OCI-LY3 (cell line): ENCODE results near the gene CALML4.

Source experiments
- H2AFZ ChIP-seq: fragments of 200-600, 300-600 bp; shearing (Covaris generic); 2 replicates; pipeline ENCODE4 v1.6.0; 2014; ENCODE audit warnings: antibody characterized with exemption, low read depth, low read length
- H3K27ac ChIP-seq: fragments of 200-600, 300-600 bp; sonication (generic); 2 replicates; pipeline ENCODE4 v1.5.1; 2014; ENCODE audit warnings: mild to moderate bottlenecking, low read length, moderate library complexity, mixed read lengths
- H3K27me3 ChIP-seq: fragments of 200-600, 300-600 bp; sonication (generic); 2 replicates; pipeline ENCODE4 v1.6.1; 2014; ENCODE audit warnings: low read depth, low read length, mixed read lengths
- H3K36me3 ChIP-seq: fragments of 200-600, 300-600 bp; sonication (generic); replicated peaks from 2 replicates; pipeline ENCODE3; 2014; ENCODE audit warnings: low read depth, low read length, mixed read lengths
- H3K4me1 ChIP-seq: fragments of 300-600, 200-600 bp; sonication (generic); 2 replicates; pipeline ENCODE4 v1.6.1; 2014; ENCODE audit warnings: low read length, mixed read lengths
- H3K4me2 ChIP-seq: fragments of 200-600, 300-600 bp; sonication (generic); 2 replicates; pipeline ENCODE4 v1.6.1; 2014; ENCODE audit warnings: low read length, mixed read lengths
- H3K4me3 ChIP-seq: fragments of 300-600, 200-600 bp; sonication (generic); 2 replicates; pipeline ENCODE4 v1.5.1; 2014; ENCODE audit warnings: antibody characterized with exemption, mild to moderate bottlenecking, low read length, moderate library complexity
- H3K79me2 ChIP-seq: fragments of 300-600, 200-600 bp; shearing (Covaris generic); 2 replicates; pipeline ENCODE4 v1.6.1; 2014; ENCODE audit warnings: mild to moderate bottlenecking, low read length, mixed read lengths
- H3K9ac ChIP-seq: fragments of 300-600, 200-600 bp; shearing (Covaris generic); 2 replicates; pipeline ENCODE4 v1.6.0; 2014; ENCODE audit warnings: mild to moderate bottlenecking, low read length, moderate library complexity
- H3K9me3 ChIP-seq: fragments of 200-600, 300-600 bp; shearing (Covaris generic); 2 replicates; pipeline ENCODE4 v1.6.1; 2014; ENCODE audit warnings: low read length, mixed read lengths; ENCODE audit not compliant: insufficient read depth
- H4K20me1 ChIP-seq: fragments of 200-600, 300-600 bp; sonication (generic); 2 replicates; pipeline ENCODE4 v1.6.1; 2016; ENCODE audit warnings: low read length, mixed read lengths; ENCODE audit not compliant: insufficient read depth
- CTCF ChIP-seq: fragments of 200-600, 300-600 bp; sonication (generic); IDR thresholded peaks from 2 replicates; pipeline ENCODE4 v1.5.1; 2014; ENCODE audit warnings: antibody characterized with exemption, low read length, low read depth
- EZH2phosphoT487 ChIP-seq: fragments of 200-600 bp; shearing (Covaris generic); IDR thresholded peaks from 2 replicates; pipeline ENCODE4 v1.6.1; 2018; ENCODE audit warnings: antibody characterized with exemption, mixed run types, low read depth

Gene CALML4

DNA sequence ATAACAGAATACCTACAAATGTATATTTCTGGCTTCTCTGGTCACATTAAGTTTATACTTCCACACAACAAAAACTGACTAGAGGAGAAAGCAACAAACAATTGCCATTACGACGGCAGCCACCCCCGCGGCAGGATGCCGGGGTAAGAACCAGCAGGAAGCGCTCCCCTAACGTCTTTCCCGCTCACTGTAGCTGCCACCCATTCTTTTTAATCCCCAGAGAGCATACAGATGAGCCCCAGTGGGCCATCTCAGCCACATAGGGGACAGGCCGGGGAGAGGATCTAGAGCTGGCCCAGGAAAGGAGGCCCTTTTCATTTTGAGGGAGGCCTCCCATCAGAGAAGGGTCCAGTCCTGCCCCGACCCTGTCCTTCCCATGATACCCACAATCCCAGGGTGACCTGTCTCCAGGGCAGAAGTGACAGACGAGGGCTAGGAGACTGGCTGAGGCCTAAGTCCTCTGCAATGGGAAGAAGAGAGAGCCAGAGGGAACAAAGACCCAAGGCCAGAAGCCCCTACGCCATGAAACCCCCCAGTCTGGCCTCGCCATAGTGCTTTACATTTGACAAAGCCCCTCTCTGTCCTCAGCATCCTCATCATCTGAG, 3.6 kb upstream of the CALML4 start:
- H3K27me3 ChIP-seq: no peaks in the 10 kb centered on the region
- H3K27ac ChIP-seq: no peak overlapping the region
- no peak overlapping the region for H2AFZ ChIP-seq
- no peak overlapping the region for H3K4me2 ChIP-seq
- no peaks in the 10 kb centered on the region for H3K9me3 ChIP-seq
- H3K4me1 ChIP-seq: peaks cover 20% of the 10 kb centered on the region
- H3K79me2 ChIP-seq: peaks cover 51% of the 10 kb centered on the region
- H3K4me3 ChIP-seq: no peak overlapping the region
- peaks cover 22% of the 10 kb centered on the region for H3K36me3 ChIP-seq
- H4K20me1 ChIP-seq: peaks cover 3% of the 10 kb centered on the region; the same call in 1 of the 2 replicates
- TF ChIP-seq CTCF: no peak
- TF ChIP-seq EZH2phosphoT487: no peak
- H3K9ac ChIP-seq: no peak overlapping the region

DNA sequence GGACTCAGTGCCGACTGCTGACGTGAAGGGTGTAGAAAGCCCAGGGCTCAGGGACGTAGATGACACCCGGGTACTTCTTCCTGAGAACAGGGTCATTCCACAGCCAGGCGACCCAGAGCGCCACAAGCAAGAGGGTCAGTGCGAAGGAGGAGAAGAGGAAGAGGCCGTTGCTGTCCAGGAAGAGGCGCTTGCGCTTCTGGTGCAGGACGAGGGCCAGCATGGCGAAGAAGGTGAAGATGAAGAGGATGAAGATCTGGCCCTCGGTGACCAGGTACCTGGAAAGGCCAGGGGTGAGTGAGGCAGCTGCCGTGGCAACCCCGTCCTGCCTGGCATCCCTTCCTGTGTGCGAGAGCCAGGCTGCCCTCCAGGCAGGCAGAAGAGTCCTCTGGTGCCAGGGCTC, 3.0 kb upstream of the CALML4 start:
- Histone ChIP-seq H3K36me3 (peaks cover 19% of the 10 kb centered on the region), H3K9me3 (no peaks in the 10 kb centered on the region)

DNA sequence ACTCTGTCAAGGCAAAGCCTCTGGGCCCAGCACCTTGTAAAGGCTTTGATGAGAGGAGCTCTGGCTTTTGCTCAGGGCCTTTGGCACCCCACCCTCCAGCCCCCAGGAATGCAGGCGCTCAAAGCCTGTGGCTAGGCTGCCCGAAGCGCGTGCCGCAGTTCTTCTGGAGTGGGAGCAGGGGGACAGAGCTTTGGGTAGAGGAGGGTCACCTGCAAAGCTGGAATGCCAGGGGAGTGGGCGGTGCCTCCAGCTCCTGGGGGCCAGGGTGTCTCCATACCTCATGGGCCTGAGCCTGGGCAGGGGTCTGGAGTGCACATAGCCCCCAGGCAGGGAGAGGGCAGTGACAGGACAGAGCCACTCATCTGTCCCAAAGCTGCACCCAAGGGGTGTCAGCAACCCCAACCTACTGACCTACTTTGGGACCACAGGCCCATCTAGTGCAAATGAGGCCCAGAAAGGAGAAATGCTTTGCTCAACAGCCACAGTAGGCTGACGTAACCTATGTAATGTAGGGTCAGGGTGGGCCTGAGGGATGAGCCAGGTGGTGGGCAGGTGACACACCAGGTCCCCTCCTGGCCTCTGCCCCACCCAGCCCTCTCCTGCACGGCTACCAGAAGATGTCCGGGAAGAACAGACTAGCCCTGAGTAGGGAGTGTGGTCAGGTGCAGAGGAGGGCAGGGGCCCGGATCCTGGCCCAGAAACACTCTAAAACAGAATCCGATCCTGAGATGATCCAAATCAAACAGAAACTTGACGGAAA, 2.2 kb upstream of the CALML4 start:
- Histone ChIP-seq H3K79me2 (peaks cover 45% of the 10 kb centered on the region), H3K9me3 (no peaks in the 10 kb centered on the region), H2AFZ (no peak overlapping the region), H3K9ac (no peak overlapping the region), H3K36me3 (peaks cover 19% of the 10 kb centered on the region), H3K27ac (no peak overlapping the region), H4K20me1 (peaks cover 3% of the 10 kb centered on the region; the same call in 1 of the 2 replicates), H3K4me2 (no peak overlapping the region), H3K4me3 (no peak overlapping the region), H3K27me3 (no peaks in the 10 kb centered on the region), H3K4me1 (peaks cover 20% of the 10 kb centered on the region)
- TF ChIP-seq EZH2phosphoT487 (no peak), CTCF (no peak)

More for the DNA sequence above, 3.0 kb upstream of the CALML4 start:
- TF ChIP-seq EZH2phosphoT487 (no peak), CTCF (no peak)
- H3K79me2 ChIP-seq: peaks cover 47% of the 10 kb centered on the region
- peaks cover 20% of the 10 kb centered on the region for H3K4me1 ChIP-seq
- H4K20me1 ChIP-seq: peaks cover 3% of the 10 kb centered on the region; the same call in 1 of the 2 replicates
- H3K4me3 ChIP-seq: no peak overlapping the region
- no peak overlapping the region for H2AFZ ChIP-seq
- H3K4me2 ChIP-seq: no peak overlapping the region
- H3K27me3 ChIP-seq: no peaks in the 10 kb centered on the region
- no peak overlapping the region for H3K9ac ChIP-seq
- no peak overlapping the region for H3K27ac ChIP-seq

GRCh38 chr15:68206711-68207151, 1.6 kb upstream of the CALML4 start:
- Histone ChIP-seq H3K36me3 (peaks cover 19% of the 10 kb centered on the region), H3K4me2 (no peak overlapping the region), H4K20me1 (peaks cover 3% of the 10 kb centered on the region; the same call in 1 of the 2 replicates), H3K27ac (no peak overlapping the region), H3K27me3 (no peaks in the 10 kb centered on the region), H3K4me1 (peaks cover 20% of the 10 kb centered on the region), H2AFZ (no peak overlapping the region), H3K9ac (no peak overlapping the region), H3K79me2 (peaks cover 39% of the 10 kb centered on the region), H3K4me3 (no peak overlapping the region), H3K9me3 (no peaks in the 10 kb centered on the region)
- TF ChIP-seq CTCF: no peak
- no peak for TF ChIP-seq EZH2phosphoT487
